ENCODE measurements around the gene RBM7. TPM values are rescaled to one million over a fixed set of nuclear protein-coding genes. Genes with fewer than 3 reads are reported as not detected.

RBM7 gene
- total RNA-seq, 2 experiments from 2014 or later = 21.3 to 26.3 TPM

GRCh38 chr11:114377612-114378267 lies 22.7 kb upstream of the RBM7 start:
- no peaks in the 10 kb centered on the region for H3K36me3 ChIP-seq (ENCODE audit: insufficient read depth, low read length)
- intact Hi-C loops (cut with micrococcal nuclease; ENCODE audit: unreplicated experiment) = no loop called here
- no peak overlapping the region for H3K4me3 ChIP-seq (ENCODE audit: low read depth, low read length, poor library complexity, severe bottlenecking)
- H3K4me2 ChIP-seq (ENCODE audit: low read length) = no peak overlapping the region
- H3K4me1 ChIP-seq (ENCODE audit: insufficient read depth, low read length, poor library complexity, severe bottlenecking) = no peaks in the 10 kb centered on the region
- H3K27ac ChIP-seq (ENCODE audit: low read depth, low read length, poor library complexity, severe bottlenecking) = no peak overlapping the region
- H3K9me3 ChIP-seq (ENCODE audit: low read length) = no peaks in the 10 kb centered on the region
- TF ChIP-seq EZH2phosphoT487 (IDR thresholded peaks at IDR 0.05; ENCODE audit: borderline replicate concordance, low read depth, low read length) = no peak
- TF ChIP-seq, protein P1, sequence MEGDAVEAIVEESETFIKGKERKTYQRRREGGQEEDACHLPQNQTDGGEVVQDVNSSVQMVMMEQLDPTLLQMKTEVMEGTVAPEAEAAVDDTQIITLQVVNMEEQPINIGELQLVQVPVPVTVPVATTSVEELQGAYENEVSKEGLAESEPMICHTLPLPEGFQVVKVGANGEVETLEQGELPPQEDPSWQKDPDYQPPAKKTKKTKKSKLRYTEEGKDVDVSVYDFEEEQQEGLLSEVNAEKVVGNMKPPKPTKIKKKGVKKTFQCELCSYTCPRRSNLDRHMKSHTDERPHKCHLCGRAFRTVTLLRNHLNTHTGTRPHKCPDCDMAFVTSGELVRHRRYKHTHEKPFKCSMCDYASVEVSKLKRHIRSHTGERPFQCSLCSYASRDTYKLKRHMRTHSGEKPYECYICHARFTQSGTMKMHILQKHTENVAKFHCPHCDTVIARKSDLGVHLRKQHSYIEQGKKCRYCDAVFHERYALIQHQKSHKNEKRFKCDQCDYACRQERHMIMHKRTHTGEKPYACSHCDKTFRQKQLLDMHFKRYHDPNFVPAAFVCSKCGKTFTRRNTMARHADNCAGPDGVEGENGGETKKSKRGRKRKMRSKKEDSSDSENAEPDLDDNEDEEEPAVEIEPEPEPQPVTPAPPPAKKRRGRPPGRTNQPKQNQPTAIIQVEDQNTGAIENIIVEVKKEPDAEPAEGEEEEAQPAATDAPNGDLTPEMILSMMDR (conservative IDR thresholded peaks at IDR 0.05; ENCODE audit: low read length) = no peak
- H2AFZ ChIP-seq (ENCODE audit: low read length) = no peak overlapping the region
- CTCF ChIA-PET (ENCODE audit: unreplicated experiment) = no interaction called here
- no peaks in the 10 kb centered on the region for H3K79me2 ChIP-seq (ENCODE audit: insufficient read depth, low read depth, low read length)
- POLR2A ChIA-PET = no interaction called here
- no peak for DNase-seq (ENCODE audit: low spot score)
- no TSS peak for BruUV-seq (replicated peaks)
- no peaks in the 10 kb centered on the region for H4K20me1 ChIP-seq (ENCODE audit: insufficient read depth, low read length)
- H3K9me2 ChIP-seq (ENCODE audit: insufficient read depth, low read length) = no peaks in the 10 kb centered on the region

DNA sequence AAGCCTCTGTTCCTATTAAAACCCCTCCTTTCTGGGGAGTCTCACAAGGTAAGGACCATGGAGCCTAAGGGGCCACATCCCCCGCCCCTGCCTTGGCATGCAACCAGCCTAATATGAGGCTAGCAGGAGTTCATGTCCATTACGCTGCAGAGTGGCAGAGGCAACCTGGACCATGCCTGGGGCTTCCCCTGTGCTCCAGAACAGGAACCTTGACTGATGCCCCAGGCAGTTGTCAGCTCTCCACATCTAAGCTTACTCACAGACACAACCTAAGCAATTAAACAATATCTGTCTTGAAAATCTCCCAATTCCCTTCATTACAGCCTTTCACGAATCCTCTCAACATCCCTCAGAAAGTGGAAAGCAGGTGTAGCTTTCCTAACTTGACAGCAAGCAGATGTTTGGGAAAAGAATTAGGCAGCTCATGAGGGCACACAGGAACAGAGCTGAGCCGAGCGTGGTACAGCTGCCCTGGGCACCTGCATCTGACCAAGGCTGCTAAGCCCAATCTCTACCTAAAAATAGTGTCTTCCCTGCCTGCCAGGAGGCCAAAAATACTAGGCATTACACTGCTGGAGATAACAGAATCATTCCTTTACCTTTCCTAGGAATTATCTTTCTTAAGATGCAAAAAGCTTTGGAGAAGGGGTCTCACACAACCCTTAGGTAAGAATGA lies 20.9 kb upstream of the RBM7 start:
- Histone ChIP-seq H3K9me2 (ENCODE audit: insufficient read depth, low read length) (no peaks in the 10 kb centered on the region), H3K79me2 (ENCODE audit: insufficient read depth, low read depth, low read length) (no peaks in the 10 kb centered on the region), H4K20me1 (ENCODE audit: insufficient read depth, low read length) (no peaks in the 10 kb centered on the region), H3K4me2 (ENCODE audit: low read length) (no peak overlapping the region), H3K36me3 (ENCODE audit: insufficient read depth, low read length) (no peaks in the 10 kb centered on the region), H3K9me3 (ENCODE audit: low read length) (no peaks in the 10 kb centered on the region), H3K4me1 (ENCODE audit: insufficient read depth, low read length, poor library complexity, severe bottlenecking) (no peaks in the 10 kb centered on the region), H2AFZ (ENCODE audit: low read length) (no peak overlapping the region), H3K4me3 (ENCODE audit: low read depth, low read length, poor library complexity, severe bottlenecking) (no peak overlapping the region), H3K27ac (ENCODE audit: low read depth, low read length, poor library complexity, severe bottlenecking) (no peak overlapping the region)
- DNase-seq (ENCODE audit: low spot score) = no peak
- intact Hi-C loops (cut with micrococcal nuclease; ENCODE audit: unreplicated experiment) = no loop called here
- TF ChIP-seq EZH2phosphoT487 (IDR thresholded peaks at IDR 0.05; ENCODE audit: borderline replicate concordance, low read depth, low read length) = no peak
- TF ChIP-seq, protein P1 (conservative IDR thresholded peaks at IDR 0.05; ENCODE audit: low read length) = no peak
- no TSS peak for BruUV-seq (replicated peaks)
- POLR2A ChIA-PET = no interaction called here
- CTCF ChIA-PET (ENCODE audit: unreplicated experiment) = no interaction called here

GRCh38 chr11:114382509-114382908 lies 18.0 kb upstream of the RBM7 start:
- H3K9me3 ChIP-seq (ENCODE audit: low read length) = no peaks in the 10 kb centered on the region
- H3K79me2 ChIP-seq (ENCODE audit: insufficient read depth, low read depth, low read length) = no peaks in the 10 kb centered on the region
- no TSS peak for BruUV-seq (replicated peaks)
- no peaks in the 10 kb centered on the region for H3K9me2 ChIP-seq (ENCODE audit: insufficient read depth, low read length)
- H3K4me1 ChIP-seq (ENCODE audit: insufficient read depth, low read length, poor library complexity, severe bottlenecking) = no peaks in the 10 kb centered on the region
- H3K4me2 ChIP-seq (ENCODE audit: low read length) = no peak overlapping the region
- CTCF ChIA-PET (ENCODE audit: unreplicated experiment) = no interaction called here
- intact Hi-C loops (cut with micrococcal nuclease; ENCODE audit: unreplicated experiment) = no loop called here
- no peak for DNase-seq (ENCODE audit: low spot score)
- no peak overlapping the region for H3K4me3 ChIP-seq (ENCODE audit: low read depth, low read length, poor library complexity, severe bottlenecking)
- no peak overlapping the region for H3K27ac ChIP-seq (ENCODE audit: low read depth, low read length, poor library complexity, severe bottlenecking)
- no peaks in the 10 kb centered on the region for H4K20me1 ChIP-seq (ENCODE audit: insufficient read depth, low read length)
- no peak for TF ChIP-seq EZH2phosphoT487 (IDR thresholded peaks at IDR 0.05; ENCODE audit: borderline replicate concordance, low read depth, low read length)
- TF ChIP-seq, protein P1 (conservative IDR thresholded peaks at IDR 0.05; ENCODE audit: low read length) = no peak
- POLR2A ChIA-PET = interaction anchor here (1.5 kb wide), 1 partner anchor 9 kb away, joined by 4 read pairs; no protein-coding TSS in a partner anchor
- H2AFZ ChIP-seq (ENCODE audit: low read length) = no peak overlapping the region
- H3K36me3 ChIP-seq (ENCODE audit: insufficient read depth, low read length) = no peaks in the 10 kb centered on the region

Measured in OCI-LY7 (cell line).